A673 (cell line): ENCODE measurements around the gene SH3PXD2B.

Source experiments
- CTCF ChIP-seq: fragments of 300-800, 200-600 bp; sonication (generic); conservative IDR thresholded peaks from 2 replicates; pipeline ENCODE4 v1.5.1; 2017; ENCODE audit warnings: low read depth, mild to moderate bottlenecking, antibody characterized with exemption, low read length, moderate library complexity, mixed read lengths
- EZH2 ChIP-seq: fragments of 200-600 bp; sonication (generic); IDR thresholded peaks from 2 replicates; pipeline ENCODE4 v1.6.1; 2017; ENCODE audit warnings: borderline replicate concordance, low read depth, mild to moderate bottlenecking, mixed read lengths, antibody characterized with exemption, low read length; ENCODE audit not compliant: poor library complexity, severe bottlenecking

- TF ChIP-seq CTCF (no peak), EZH2 (no peak)
Observed at GRCh38 chr5:172385010-172385563, 69.2 kb downstream of the SH3PXD2B start.
